Kidney glomerular epithelial cell (primary cell): ENCODE results near the gene C16orf92.

ENCODE experiments used
- DNase-seq: peaks from one replicate; lab custom pipeline; 2025; lab: John Stamatoyannopoulos, UW

The C16orf92 gene

DNA sequence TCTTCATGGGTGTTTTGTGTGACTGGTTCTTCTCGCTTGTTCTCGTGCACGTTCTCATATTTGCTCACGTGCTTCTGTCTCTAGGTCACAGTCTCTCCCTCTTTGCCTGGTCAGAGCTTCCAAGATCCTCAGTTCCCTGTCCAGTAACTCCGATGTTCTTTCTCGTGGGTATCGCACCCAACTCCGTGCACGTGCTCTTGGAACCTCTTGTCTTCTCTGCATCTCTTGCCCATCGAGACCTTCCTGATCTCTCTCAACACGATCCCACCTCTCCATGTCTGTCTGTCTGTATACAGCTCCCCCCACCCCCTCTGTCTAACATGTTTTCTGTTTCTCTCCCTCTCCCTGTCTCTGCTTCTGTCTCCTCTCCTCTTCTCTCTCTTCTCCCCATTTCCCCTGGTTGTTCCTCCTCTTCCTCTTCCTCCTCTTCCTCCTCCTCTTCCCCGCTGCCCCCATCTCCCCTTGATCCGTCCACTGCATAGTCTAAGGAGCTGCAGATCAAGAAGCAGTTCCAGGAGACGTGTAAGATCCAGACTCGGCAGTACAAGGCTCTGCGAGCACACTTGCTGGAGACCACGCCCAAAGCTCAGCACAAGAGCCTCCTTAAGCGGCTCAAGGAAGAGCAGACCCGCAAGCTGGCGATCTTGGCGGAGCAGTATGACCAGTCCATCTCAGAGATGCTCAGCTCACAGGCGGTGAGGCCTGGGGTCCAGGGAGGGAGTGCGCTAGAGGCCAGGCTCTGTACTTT is 33.7 kb upstream of the C16orf92 start:
- DNase-seq: no peak

DNA sequence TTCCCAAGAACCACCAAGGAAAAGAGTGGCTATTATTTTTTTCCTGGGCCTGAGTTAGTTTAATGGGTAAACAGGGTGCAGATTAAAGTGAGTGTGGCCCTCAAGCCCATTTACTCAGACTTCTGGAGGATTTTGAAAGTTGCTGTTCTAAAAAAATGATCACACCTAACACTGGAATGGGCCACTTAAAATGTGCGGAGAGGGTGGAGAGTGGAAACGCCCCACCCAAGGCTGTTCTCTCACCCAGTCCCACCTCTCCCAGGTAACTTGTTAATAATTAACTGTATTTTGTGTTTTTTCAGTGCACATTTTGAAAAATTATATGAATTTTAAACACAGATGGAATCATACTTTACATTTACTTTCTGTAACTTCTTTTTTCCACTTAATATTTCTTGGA is 33.0 kb upstream of the C16orf92 start:
- DNase-seq: no peak

DNA sequence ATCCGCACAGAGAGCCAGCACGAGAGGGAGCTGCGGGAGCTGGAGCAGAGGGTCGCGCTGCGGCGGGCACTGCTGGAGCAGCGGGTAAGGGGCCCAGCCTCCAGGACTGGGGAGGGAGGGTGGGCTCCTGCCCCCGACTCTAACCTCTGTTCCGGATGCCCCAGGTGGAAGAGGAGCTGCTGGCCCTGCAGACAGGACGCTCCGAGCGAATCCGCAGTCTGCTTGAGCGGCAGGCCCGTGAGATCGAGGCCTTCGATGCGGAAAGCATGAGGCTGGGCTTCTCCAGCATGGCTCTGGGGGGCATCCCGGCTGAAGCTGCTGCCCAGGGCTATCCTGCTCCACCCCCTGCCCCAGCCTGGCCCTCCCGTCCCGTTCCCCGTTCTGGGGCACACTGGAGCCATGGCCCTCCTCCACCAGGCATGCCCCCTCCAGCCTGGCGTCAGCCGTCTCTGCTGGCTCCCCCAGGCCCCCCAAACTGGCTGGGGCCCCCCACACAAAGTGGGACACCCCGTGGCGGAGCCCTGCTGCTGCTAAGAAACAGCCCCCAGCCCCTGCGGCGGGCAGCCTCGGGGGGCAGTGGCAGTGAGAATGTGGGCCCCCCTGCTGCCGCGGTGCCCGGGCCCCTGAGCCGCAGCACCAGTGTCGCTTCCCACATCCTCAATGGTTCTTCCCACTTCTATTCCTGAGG is 32.0 kb upstream of the C16orf92 start:
- DNase-seq: no peak

DNA sequence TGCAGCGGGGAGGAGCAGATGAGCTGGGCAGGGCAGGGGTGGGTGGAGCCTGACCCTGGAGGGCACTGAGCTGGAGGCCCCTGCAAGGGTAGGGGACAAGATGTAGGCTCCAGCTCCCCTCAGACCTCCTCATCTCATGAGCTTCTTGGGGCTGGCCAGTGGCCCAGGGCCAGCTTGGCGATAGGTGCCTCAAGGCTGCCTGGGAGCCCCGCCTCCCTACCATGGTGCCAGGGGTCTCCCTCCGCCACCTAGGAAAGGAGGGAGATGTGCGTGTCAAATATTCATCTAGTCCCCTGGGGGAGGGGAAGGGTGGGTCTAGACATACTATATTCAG is 31.5 kb upstream of the C16orf92 start:
- no peak for DNase-seq

DNA sequence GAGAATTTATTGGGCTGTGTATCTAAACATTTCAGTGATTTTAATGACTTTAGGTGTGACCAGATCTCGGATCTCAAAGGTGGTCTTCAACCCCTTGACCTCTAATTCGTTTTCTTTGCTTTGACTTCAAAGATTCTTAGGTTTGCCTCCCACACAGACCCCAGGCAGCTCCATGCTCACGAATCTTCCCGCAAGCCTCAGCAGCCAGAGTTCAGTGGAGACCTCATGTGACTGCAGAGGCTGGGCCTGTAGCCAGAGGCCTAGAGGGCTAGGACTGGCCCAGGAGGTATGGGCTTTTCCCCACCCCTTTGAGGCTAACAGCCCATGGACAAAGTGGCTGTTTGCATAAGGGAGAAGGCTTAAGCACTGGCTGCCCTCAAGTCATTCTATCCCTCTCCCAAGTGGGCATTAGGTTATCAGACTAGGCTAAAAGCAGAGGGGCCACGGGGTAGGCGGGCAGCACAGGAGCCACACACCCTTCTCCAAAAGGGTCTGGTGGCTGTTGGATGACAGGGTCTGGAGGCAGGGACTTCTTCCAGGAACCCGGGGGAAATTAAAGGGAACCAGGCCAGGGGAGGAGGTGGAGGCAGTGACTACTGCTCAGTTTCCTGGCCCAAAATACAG is 30.5 kb upstream of the C16orf92 start:
- DNase-seq: no peak

DNA sequence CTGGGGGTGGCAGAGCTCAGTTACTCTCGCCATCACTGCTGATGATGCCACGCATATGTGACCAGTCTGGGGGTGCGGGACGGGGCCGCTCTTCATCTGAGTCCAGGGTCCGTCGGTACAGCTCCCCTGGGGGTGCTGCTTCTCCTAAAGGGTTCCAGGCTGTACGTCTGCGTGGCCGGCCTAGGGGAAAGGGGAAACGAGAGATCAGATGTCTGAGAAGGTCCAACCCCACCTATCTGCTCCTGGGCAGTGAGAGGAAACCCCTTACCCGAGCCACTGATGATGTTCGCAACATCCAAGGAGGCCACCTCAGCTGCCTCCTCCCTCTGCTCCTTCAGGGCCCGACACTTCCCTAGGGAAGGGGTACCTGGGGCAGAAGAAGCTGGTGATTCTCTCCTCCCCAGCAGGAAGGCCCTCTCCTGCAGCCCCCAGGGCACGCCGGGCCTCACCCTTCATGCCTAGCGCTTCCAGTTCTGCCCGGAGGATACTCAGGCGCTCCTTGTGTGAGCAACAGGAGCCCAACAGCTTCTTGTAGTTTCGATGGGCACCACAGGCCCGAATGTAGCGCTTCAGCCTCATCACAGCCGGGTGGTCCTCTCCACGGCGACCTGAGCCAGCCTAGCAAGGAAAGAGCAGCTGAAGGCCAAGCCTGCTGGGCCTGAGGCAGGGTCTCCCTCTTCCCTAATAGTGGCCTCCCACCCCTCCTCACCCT is 29.7 kb upstream of the C16orf92 start:
- DNase-seq: no peak

DNA sequence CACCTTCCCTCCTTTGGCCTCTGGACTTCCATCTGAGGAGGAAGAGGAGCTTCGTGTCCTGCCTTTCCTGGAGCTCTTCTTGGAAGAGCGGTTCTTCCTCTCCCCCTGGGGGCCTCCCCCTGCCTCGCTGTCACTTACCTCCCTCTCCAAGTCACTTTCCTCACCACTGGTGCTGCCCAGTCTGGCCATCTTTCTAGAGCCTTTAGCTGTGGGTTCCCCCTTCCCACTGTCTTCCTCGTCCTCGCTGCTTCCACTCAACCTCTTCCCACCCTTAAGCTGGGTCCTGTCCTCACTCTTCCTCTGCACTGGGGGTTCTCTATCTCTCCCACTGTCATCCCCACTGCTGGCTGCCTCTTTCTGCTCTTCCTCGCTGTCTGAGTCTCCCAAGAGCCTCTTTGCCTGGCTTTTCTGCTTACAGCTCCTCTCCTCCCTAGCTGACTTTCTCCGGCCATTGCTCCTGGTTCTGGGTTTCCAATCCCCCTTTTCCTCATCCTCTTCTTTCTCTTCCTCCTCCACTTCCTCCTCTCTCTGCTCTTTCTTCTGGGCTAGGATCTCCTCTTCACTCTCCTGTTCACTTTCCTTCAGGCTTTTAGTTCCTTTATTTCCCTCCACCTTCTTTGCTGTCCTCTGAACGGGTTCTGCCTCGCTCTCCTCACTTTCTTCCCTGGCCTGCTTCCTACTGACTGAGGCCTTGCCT is 28.9 kb upstream of the C16orf92 start:
- no peak for DNase-seq

DNA sequence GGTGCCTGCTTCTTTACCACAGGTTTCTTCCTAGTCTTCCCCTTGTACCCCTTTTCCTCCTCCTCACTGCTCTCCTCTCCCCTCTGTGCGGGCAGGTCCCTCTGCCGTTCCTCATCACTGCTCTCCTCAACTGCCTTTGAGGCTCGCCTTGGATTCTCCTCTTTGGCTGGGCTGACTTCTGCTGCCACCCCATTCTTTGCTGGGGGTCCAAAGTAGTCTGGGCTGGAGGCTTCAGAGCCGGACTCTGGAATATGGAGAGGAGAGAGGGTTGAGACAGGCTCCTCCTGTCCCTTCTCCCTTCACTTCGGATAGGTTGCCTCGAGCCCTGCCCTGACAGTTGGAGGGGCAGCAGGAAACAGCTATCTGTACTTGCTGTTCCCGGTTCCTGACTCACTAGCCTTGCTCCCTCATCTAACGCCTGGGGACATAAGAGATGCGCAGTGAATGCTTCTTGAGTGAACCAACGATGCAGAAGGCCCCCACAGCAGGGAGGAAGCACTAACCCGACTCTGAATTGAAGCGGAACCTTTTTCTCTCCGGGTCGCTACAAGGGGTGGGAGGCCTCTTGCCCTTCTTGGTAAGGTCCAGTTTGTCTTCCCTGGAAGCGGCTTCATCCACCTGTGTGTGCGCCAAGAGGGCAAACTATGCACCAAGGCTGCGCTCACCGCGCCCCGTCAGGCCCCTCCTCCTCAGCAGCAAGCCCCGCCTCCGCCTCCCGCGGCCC is 28.2 kb upstream of the C16orf92 start:
- no peak for DNase-seq

DNA sequence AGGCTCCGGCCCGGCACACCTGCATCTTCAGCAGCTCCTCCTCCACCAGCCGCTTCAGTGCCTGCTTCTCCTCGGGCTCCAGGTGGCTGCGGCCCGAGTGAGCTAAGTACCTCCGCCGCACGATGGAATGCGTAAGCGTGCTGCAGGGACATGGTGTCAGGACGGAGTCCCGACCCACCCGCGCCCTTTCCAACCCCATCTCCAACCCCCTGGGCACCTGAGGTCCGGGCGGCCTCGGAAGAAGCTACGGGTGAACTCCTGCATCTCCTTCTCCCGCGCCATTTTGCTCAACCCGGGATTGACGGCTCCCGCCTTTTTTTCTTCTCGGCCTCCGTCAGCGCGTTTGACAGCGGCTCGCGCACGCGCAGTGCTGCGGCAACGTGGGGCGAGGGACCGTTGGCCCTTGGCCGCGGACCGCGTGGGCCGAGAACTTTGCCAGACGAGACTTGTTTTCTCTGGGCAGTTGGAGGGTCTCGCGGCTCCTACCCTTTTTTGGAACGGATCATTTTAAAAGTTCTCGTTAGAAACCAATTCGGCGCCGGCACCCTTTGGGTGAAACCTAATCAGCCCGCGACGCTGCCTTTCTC is 27.6 kb upstream of the C16orf92 start, which contains the start of gene HIRIP3:
Gene HIRIP3, minus strand, starts transcription at position 294 of the 587 bp plus-strand sequence. Its CDS starts 12 bp downstream, at position 282.
- DNase-seq: peak; percentile 43

DNA sequence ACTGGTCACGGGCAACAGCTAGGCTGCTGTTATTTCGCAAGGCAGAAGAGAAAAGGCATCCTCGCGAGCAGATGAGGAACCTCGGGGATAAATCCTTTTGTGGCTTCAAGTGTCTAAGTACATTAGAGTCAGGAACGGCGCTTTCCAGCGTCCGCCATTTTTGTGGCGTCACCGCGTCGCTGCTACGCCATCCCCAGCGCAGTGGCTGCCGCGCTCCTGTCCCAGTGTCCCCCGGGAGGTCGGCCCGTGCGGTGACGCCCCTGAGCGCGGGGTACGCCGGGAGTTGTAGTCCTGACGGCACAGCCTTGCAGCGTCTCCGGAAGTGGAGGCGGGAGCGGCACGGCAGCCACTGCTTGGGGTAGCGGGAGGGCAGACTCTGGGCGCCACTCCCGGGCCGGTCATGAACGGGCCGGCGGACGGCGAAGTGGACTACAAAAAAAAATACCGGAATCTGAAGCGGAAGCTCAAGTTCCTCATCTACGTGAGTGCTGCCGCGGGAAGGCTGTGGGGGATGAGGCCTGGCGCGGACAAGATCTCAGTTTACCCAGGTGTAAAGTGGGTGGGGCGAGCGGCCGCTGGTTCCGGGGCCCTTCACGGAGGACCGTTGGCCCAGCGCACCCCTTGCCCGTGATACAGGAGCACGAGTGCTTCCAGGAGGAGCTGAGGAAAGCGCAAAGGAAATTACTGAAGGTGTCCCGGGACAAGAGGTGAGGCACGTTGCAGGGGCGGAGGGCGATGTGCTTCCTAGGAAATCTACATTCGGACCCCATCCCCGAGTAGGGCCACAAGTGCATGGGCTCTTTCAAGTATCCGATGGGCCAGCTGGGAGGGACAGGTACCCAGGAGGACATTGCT is 26.9 kb upstream of the C16orf92 start, which contains the start of gene INO80E:
Gene INO80E, plus strand, starts transcription at position 331 of the 855 bp plus-strand sequence. Its CDS starts 70 bp downstream, at position 401.
- peak; percentile 90 for DNase-seq

DNA sequence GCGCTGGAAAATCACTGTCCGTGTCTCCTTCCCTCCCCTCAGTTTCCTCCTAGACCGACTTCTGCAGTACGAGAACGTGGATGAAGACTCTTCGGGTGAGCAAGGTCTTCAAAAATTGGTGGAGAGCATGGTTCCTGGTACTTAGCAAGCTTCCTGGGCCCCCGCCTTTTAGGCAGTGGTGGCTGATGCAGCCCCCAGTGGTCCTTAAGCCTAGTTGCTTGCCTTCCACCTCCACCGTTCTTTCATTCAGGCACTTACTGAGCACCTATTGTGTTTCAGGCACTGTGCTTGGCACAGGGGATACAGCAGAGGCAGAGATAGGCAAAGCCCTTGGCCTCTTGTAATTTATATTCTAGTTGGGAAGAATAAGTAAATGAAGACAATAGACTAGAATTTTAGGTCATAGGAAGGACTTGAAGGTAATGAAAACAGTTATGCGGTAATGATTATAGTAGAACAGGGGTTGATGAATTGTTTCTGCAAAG is 26.2 kb upstream of the C16orf92 start:
- DNase-seq: no peak

DNA sequence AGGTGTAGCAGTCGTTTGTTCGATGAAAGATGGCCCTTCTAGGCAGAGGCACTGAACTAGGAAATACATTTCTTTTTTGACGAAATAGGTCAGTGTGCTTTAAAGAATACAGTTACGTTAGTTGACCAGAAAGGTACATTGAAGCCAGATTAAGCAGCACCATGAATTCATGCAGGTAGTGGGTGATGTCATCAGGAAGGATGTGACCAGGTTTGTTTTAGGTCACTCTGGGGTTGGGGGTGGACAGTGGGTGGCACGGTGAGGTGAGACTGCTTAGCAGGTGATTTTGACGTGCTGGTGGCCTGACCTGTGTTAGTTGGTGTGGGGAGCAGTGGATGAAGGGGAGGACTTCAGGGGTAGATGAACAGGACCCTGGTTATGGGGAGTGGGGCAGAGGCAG is 23.4 kb upstream of the C16orf92 start:
- DNase-seq: no peak

DNA sequence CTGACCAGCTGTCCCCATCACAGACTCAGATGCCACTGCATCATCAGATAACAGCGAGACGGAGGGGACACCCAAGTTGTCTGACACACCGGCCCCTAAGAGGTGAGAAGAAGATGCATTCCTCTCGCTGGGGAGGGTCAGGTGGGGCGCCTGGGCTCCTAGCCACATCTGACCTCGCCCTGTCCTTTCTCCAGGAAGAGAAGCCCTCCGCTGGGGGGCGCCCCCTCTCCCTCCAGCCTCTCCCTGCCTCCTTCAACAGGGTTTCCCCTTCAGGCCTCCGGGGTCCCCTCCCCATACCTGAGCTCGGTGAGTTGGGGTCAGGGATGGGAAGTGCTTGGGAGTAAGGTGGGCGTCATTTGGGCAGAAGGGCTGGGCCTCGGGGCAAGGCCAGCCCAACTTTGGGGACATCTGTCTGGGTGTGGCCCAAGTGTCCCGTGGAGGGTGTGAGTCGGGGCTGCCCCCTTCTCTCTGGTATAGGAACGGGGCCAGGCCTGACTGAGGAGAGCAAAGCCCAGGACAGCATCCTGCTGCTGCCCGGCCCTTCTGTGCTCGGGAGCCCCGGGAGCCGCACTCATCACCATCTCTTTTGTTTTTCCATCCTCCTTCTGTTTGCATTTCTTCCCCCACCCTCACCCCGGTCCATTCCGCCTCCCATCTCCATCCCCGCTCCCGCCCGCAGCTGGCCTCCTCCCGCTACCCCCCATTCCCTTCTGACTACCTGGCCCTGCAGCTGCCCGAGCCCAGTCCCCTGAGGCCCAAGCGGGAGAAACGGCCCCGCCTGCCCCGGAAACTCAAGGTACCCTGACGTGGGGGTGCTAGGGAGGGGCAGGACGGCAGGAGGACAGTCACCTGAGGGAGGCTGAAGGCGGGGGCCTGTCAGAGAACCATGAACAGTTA is 22.0 kb upstream of the C16orf92 start:
- no peak for DNase-seq

DNA sequence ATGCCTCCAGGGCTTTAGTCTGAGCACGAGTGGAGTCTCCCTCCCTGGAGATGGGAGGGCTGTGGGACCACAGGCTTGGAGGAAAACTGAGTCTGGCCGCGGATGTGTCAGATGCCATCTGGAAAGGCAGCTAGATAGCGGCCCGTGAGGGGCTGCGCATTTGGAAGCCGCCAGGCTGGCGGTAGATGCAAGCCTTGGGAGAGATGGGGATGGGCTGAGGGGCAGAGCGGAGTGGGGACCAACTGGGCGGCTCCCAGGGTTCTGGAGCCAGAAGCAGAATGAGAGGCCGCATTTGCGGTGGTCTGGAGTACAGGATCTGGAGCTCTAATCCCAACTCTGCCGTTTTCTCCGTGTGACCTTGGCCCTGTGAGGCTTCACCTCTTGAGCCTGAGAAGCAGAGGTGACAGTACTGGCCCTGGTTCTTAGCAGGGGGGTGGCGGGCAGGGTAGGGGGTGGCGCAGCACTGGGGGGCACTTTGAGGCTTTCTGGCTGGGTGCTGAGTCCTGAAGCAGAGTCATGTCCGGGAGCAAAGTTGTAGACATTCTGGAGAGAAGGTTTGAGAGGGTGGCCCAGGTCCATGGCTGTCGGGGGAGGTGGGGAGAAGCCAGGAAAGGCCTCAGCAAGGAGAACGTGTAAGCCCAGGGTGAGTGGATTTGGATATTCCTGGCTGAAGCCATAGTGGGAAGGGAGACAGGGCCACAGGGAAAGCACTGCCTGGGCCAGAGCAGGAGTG is 20.2 kb upstream of the C16orf92 start:
- DNase-seq: no peak

DNA sequence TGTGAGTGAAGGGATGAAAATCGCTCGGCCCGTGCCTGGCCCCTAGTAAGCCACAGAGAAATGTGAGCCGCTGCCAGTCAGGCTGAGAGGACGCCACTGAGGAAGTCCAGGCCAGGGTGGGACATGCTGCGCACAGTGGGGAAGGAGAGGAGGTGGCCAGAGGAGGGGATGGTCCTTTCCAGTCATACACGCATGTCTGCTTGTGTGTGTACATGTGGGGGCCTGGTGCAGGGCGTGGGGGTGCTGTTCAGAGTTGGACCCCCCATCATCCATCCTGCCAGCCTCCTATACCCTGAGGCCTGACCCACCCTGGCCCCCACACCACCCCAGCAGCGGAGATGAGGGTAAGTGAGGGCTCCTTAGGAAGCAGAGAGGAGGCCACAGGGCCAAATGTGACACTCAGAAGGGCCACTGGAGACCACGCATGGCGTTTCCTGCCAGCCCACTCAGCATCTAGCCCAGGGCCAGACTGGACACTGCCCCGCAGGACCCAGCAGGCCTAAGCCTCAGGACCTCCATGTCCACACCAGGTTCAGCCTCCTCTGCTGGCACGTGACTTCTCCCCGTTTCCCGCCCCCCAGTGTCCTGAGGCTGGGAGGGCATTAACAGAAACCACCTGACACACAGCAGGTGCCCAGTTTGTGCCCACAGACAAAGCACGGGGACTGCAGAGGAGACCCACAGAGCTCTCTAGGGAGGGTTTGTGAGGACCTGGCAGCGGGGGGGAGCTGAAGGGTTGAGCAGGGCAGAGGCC is 19.2 kb upstream of the C16orf92 start:
- no peak for DNase-seq

DNA sequence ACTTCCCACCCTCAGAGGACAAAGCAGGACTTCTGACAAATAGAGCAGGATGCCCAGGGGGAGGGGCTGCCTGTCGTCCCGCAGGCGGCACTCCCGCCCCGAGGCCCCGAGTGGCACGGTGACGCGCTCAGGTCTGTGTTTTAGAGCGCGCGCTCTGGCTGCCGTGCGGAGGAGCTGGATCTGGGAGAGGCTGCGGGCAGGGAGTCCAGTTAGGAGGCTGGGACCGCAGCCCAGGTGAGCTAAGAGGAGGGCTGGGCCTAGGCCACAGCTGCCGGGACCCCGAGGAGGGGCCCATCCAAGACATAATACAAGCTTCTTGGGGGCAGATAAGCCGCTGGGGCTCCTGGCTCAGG is 18.6 kb upstream of the C16orf92 start:
- no peak for DNase-seq

DNA sequence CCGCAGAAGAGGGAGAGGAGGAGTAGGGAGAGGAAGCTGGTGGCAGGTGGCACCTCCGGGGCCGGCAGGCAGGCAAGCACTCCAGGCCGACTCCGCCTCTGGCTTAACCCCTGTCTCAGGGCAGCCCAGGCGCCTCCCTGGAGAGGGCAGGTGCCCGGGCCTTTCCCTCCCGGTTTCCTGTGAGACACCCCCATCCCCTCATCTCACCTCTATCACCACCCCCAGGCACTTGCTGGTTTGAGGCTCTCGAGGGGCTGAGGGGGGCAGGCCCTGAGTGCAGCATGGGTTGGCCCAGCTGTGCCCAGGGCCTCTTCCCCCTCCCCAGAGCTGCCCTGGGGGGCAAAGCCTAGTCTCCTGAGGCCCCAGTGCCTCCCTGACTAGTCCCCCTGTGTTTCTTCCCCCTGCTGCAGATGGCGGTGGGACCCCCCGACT is 18.2 kb upstream of the C16orf92 start:
- no peak for DNase-seq
